Thyroid gland (tissue), 4 donors: ENCODE measurements around the gene PIGU. TPM values are rescaled to one million over a fixed set of nuclear protein-coding genes. Genes with fewer than 3 reads are reported as not detected.

Experiments
- DNase-seq, 2 donors: peaks; one replicate each; pipeline ENCODE4 v3.0.0-alpha.2; 2019
- H3K27ac ChIP-seq, 3 donors: fragments of 200-600 bp; sonication (generic); 1 replicate in 2 of 3; 2 replicates in 1 of 3; pipeline ENCODE4 v1.5.1; 2016 to 2019; ENCODE audit warnings: mild to moderate bottlenecking in 1 of 3, moderate library complexity in 1 of 3
- H3K27me3 ChIP-seq: fragments of 200-600 bp; sonication (generic); one replicate; pipeline ENCODE4 v1.5.1; 2019
- H3K36me3 ChIP-seq, 2 donors: fragments of 200-600 bp; sonication (generic); one replicate each; pipeline ENCODE4 v1.5.1; 2016 to 2019
- H3K4me1 ChIP-seq, 2 donors: fragments of 200-600 bp; sonication (generic); one replicate each; pipeline ENCODE4 v1.5.1; 2017 to 2019
- H3K4me3 ChIP-seq, 3 donors: fragments of 200-600 bp; sonication (generic); replicated peaks in 1 of 3; 1 replicate in 2 of 3; 2 replicates in 1 of 3; pipeline ENCODE4 v1.5.1; 2016; ENCODE audit warnings: mild to moderate bottlenecking in 1 of 3
- H3K9me3 ChIP-seq: fragments of 200-600 bp; sonication (generic); one replicate; pipeline ENCODE4 v1.5.1; 2017
- POLR2A ChIP-seq, 2 donors: fragments of 450-650 bp; IDR thresholded peaks; one replicate each; pipeline ENCODE4 v1.6.1; 2017; ENCODE audit warnings: antibody characterized with exemption in 2 of 2, mild to moderate bottlenecking in 2 of 2, moderate library complexity in 1 of 2
- WGBS, 2 donors: methylation state at CpG; one replicate each; pipeline ENCODE4 v1.1.5; 2017; 5-methylcytosine and 5-hydroxymethylcytosine counted together
- intact Hi-C: fragments of 100-400 bp; cut with DNase I; formaldehyde crosslinking; loops from one replicate; pipeline ENCODE4 v1.15.1; 2023
- total RNA-seq, 4 donors: library from RNA; depleted of rRNA; stranded (reverse); fragments of >200 nt; gene quantifications; one replicate each; pipeline ENCODE4 v1.2.3, GENCODE V29; 2016
- TF ChIP-seq, protein P1 (sequence below), 6 experiments: fragments of 200-600 bp in 3 of 6; fragments of 450-650 bp in 3 of 6; sonication (generic) in 3 of 6; IDR thresholded peaks; one replicate each; pipeline ENCODE4 v1.5.1; 2016 to 2019; ENCODE audit warnings: antibody characterized with exemption in 6 of 6, mild to moderate bottlenecking in 2 of 6, inconsistent platforms in 1 of 6, moderate library complexity in 1 of 6

Gene PIGU
- total RNA-seq, 4 donors from 2014 or later = 12.1 to 25.8 (median 18.0) TPM

DNA sequence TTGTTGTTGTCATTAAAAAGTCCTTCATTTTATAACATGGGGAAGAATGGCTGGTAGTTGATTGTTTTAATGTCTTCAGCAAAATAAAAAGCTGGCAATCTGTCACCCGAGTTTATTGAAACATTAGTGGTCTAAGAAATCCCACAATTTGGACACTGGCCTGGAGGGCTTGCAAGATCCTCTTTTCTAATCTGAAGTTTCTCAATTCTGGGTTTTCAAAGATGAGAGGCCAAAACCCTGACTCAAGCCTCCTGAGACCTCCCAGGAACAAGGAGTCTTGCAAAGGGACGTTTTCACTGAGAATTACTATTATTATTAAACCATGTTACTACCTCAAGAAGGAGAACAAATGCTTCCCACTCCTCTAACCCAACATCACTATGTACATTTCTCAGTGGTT lies 98.9 kb downstream of the PIGU start:
- intact Hi-C loops = no loop called here
- H3K4me1 ChIP-seq = peaks cover 0 to 15% of the 10 kb centered on the region in 2 donors
- H3K27me3 ChIP-seq = no peaks in the 10 kb centered on the region
- no peaks in the 10 kb centered on the region for H3K36me3 ChIP-seq
- 79% methylated on average over 2 of the region's 2 CpGs for WGBS, 2 donors
- H3K27ac ChIP-seq = no peak overlapping the region
- TF ChIP-seq, protein P1, sequence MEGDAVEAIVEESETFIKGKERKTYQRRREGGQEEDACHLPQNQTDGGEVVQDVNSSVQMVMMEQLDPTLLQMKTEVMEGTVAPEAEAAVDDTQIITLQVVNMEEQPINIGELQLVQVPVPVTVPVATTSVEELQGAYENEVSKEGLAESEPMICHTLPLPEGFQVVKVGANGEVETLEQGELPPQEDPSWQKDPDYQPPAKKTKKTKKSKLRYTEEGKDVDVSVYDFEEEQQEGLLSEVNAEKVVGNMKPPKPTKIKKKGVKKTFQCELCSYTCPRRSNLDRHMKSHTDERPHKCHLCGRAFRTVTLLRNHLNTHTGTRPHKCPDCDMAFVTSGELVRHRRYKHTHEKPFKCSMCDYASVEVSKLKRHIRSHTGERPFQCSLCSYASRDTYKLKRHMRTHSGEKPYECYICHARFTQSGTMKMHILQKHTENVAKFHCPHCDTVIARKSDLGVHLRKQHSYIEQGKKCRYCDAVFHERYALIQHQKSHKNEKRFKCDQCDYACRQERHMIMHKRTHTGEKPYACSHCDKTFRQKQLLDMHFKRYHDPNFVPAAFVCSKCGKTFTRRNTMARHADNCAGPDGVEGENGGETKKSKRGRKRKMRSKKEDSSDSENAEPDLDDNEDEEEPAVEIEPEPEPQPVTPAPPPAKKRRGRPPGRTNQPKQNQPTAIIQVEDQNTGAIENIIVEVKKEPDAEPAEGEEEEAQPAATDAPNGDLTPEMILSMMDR (IDR thresholded peaks at IDR 0.05) = no peak
- H3K4me3 ChIP-seq = no peak overlapping the region
- no peaks in the 10 kb centered on the region for H3K9me3 ChIP-seq
- no peak for DNase-seq

- TF ChIP-seq, protein P1 (IDR thresholded peaks at IDR 0.05) = no peak
- TF ChIP-seq POLR2A (IDR thresholded peaks at IDR 0.05) = no peak
- Histone ChIP-seq H3K4me1 (peaks cover 0 to 15% of the 10 kb centered on the region in 2 donors), H3K27me3 (no peaks in the 10 kb centered on the region), H3K9me3 (no peaks in the 10 kb centered on the region), H3K27ac (no peak overlapping the region), H3K4me3 (no peak overlapping the region), H3K36me3 (no peaks in the 10 kb centered on the region)
- WGBS, 2 donors = 99% methylated on average over 4 of the region's 4 CpGs
- intact Hi-C loops = no loop called here
- DNase-seq = no peak
Observed at GRCh38 chr20:34577061-34577460, 99.8 kb downstream of the PIGU start.

DNA sequence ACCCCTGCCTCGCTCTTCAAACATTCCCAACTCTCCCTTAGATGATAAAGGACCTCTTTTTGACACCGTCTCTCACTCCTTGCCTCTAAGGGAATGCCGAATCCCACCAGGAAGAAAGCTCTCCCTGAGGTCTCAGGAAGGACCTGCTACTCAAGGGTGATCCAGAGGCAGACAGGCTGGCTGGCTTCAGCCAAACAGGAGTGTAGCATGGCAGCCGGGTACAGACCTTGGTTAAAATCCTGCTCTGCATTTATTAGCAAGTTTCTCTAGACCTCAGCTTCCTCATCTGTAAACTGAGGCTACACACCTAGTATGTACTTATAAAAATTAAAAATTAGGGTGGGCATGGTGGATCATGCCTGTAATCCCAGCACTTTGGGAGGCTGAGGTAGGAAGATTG lies 101.1 kb downstream of the PIGU start:
- Histone ChIP-seq H3K4me3 (no peak overlapping the region), H3K36me3 (no peaks in the 10 kb centered on the region), H3K9me3 (no peaks in the 10 kb centered on the region), H3K27ac (no peak overlapping the region), H3K27me3 (no peaks in the 10 kb centered on the region), H3K4me1 (peaks cover 0 to 5% of the 10 kb centered on the region in 2 donors)
- WGBS, 2 donors = 95 to 98% methylated on average over 4 of the region's 4 CpGs
- intact Hi-C loops = no loop called here
- TF ChIP-seq, protein P1 (IDR thresholded peaks at IDR 0.05) = no peak
- TF ChIP-seq POLR2A (IDR thresholded peaks at IDR 0.05) = no peak
- no peak for DNase-seq

- Histone ChIP-seq H3K27ac (no peak overlapping the region), H3K4me1 (peaks cover 0 to 5% of the 10 kb centered on the region in 2 donors), H3K36me3 (no peaks in the 10 kb centered on the region), H3K9me3 (no peaks in the 10 kb centered on the region), H3K27me3 (no peaks in the 10 kb centered on the region), H3K4me3 (no peak overlapping the region)
- intact Hi-C loops = no loop called here
- no peak for DNase-seq
- TF ChIP-seq POLR2A (IDR thresholded peaks at IDR 0.05) = no peak
- TF ChIP-seq, protein P1 (IDR thresholded peaks at IDR 0.05) = no peak
- 92 to 97% methylated on average over 4 to 5 of the region's 5 CpGs for WGBS, 2 donors
Observed at GRCh38 chr20:34575271-34575670, 101.6 kb downstream of the PIGU start.

DNA sequence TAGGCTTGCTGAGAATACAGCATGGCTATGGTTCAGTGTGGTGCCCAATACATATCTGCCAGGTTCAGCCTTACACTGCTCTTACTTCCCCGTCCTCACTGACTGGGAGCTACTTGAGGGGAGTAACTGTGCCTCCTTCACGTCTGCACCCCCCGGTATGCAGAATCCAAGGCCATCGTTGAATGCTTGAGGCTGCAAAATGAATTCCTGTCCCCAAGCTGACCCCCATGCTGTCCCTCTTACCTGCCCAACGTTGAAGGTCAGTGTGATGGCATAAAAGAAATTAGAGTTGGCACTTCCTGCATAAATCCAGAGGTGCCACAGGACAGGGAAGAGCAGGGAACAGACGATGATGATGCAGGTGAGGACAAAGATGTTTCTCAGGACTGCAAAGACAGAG lies 102.0 kb downstream of the PIGU start:
- no peak overlapping the region for H3K27ac ChIP-seq
- H3K36me3 ChIP-seq = no peaks in the 10 kb centered on the region
- no peak for TF ChIP-seq POLR2A (IDR thresholded peaks at IDR 0.05)
- TF ChIP-seq, protein P1 (IDR thresholded peaks at IDR 0.05) = no peak
- no peaks in the 10 kb centered on the region for H3K27me3 ChIP-seq
- H3K9me3 ChIP-seq = no peaks in the 10 kb centered on the region
- WGBS, 2 donors = 91 to 95% methylated on average over 6 of the region's 6 CpGs
- DNase-seq = no peak
- peaks cover 0 to 5% of the 10 kb centered on the region in 2 donors for H3K4me1 ChIP-seq
- H3K4me3 ChIP-seq = no peak overlapping the region
- intact Hi-C loops = no loop called here
